Skin of body (tissue), 2 donors: ENCODE results near the gene MXI1. TPM values are rescaled to one million over a fixed set of nuclear protein-coding genes. Genes with fewer than 3 reads are reported as not detected.
A peak's percentile ranks its signal among the peaks of the same experiment; 100 is the strongest.

Experiments used
- DNase-seq: peaks from one replicate; lab custom pipeline; 2025; lab: John Stamatoyannopoulos, UW
- total RNA-seq: library from RNA; depleted of rRNA; stranded (reverse); fragments of >200 nt; gene quantifications from one replicate; pipeline ENCODE4 v1.2.3, GENCODE V29; 2014

The MXI1 gene
- total RNA-seq, 1 donor from 2014 or later: 44.5 TPM

GRCh38 chr10:110274072-110274627 lies 66.7 kb downstream of the MXI1 start:
- DNase-seq: no peak

- no peak for DNase-seq
Observed at GRCh38 chr10:110274647-110275046, 67.2 kb downstream of the MXI1 start.

- DNase-seq: no peak
Observed at GRCh38 chr10:110275128-110275729, 67.8 kb downstream of the MXI1 start.

GRCh38 chr10:110276603-110277002 lies 69.2 kb downstream of the MXI1 start:
- DNase-seq: no peak

- no peak for DNase-seq
Observed at GRCh38 chr10:110277591-110277990, 70.2 kb downstream of the MXI1 start.

GRCh38 chr10:110278562-110279406 lies 71.4 kb downstream of the MXI1 start:
- DNase-seq: no peak

- peak; percentile 44 for DNase-seq
Observed at GRCh38 chr10:110279407-110279986, 72.1 kb downstream of the MXI1 start.

- no peak for DNase-seq
Observed at GRCh38 chr10:110284262-110284661, 76.9 kb downstream of the MXI1 start.

GRCh38 chr10:110285501-110285900 lies 78.1 kb downstream of the MXI1 start:
- no peak for DNase-seq

GRCh38 chr10:110286841-110287240 lies 79.4 kb downstream of the MXI1 start:
- no peak for DNase-seq

GRCh38 chr10:110296966-110297365 lies 89.6 kb downstream of the MXI1 start:
- no peak for DNase-seq

- no peak for DNase-seq
Observed at GRCh38 chr10:110300486-110300986, 93.1 kb downstream of the MXI1 start.

GRCh38 chr10:110303681-110304080 lies 96.3 kb downstream of the MXI1 start:
- DNase-seq: no peak

GRCh38 chr10:110304394-110304779 lies 97.0 kb downstream of the MXI1 start:
- no peak for DNase-seq

GRCh38 chr10:110304780-110305421 lies 97.5 kb downstream of the MXI1 start, which contains the start of gene SMNDC1:
SMNDC1 (minus strand) TSS chr10:110304920; CDS start chr10:110303587, 1,333 bp downstream.
- DNase-seq: peak; percentile 96

GRCh38 chr10:110305767-110306451 lies 98.5 kb downstream of the MXI1 start:
- peak; percentile 68 for DNase-seq

- no peak for DNase-seq
Observed at GRCh38 chr10:110306452-110306768, 99.0 kb downstream of the MXI1 start.

- DNase-seq: no peak
Observed at GRCh38 chr10:110307805-110308204, 100.4 kb downstream of the MXI1 start.

GRCh38 chr10:110310741-110311140 lies 103.3 kb downstream of the MXI1 start:
- no peak for DNase-seq

GRCh38 chr10:110311357-110311949 lies 104.0 kb downstream of the MXI1 start:
- DNase-seq: peak; percentile 30

- no peak for DNase-seq
Observed at GRCh38 chr10:110312206-110312605, 104.8 kb downstream of the MXI1 start.
